SK-N-SH (cell line): ENCODE results near the gene USP31. TPM values are rescaled to one million over a fixed set of nuclear protein-coding genes. Genes with fewer than 3 reads are reported as not detected.

ENCODE experiments used
- CTCF ChIA-PET: fragments of 300-600, 350-600 bp; formaldehyde crosslinking; extraction: SDS; loops from one replicate; lab custom pipeline; 2021; lab: Yijun Ruan, JAX
- POLR2A ChIA-PET: fragments of 350-600 bp; sonication (Branson Sonifier 250); formaldehyde crosslinking; extraction: SDS; loops from one replicate; lab custom pipeline; 2020; ENCODE audit warnings: antibody characterized with exemption, inconsistent platforms; lab: Yijun Ruan, JAX
- DNase-seq: peaks from one replicate; pipeline ENCODE4 v3.0.0; 2012
- H2AFZ ChIP-seq: fragments of 200-600 bp; sonication (generic); 2 replicates; pipeline ENCODE4 v1.8.1; 2016; ENCODE audit warnings: antibody characterized with exemption, mild to moderate bottlenecking, low read depth
- H3F3A ChIP-seq: fragments of 200-600 bp; sonication (generic); replicated peaks from 2 replicates; pipeline ENCODE3; 2016; ENCODE audit warnings: antibody characterized with exemption, mild to moderate bottlenecking; ENCODE audit not compliant: insufficient read depth
- H3K27ac ChIP-seq, 2 experiments: fragments of 200-500 bp in 1 of 2; fragments of 200-600 bp in 1 of 2; sonication (Bioruptor generic) in 1 of 2; sonication (generic), shearing (Covaris generic) in 1 of 2; 2 replicates each; pipeline versions ENCODE4 v1.5.1 to v1.6.1; 2014 to 2016; ENCODE audit warnings: low read depth in 2 of 2, inconsistent platforms in 1 of 2, low read length in 1 of 2, mild to moderate bottlenecking in 1 of 2, mixed read lengths in 1 of 2
- H3K27me3 ChIP-seq: fragments of 200-600 bp; sonication (generic), shearing (Covaris generic); 2 replicates; pipeline ENCODE4 v1.6.1; 2016; ENCODE audit warnings: mixed run types; ENCODE audit not compliant: insufficient read depth
- H3K36me3 ChIP-seq, 2 experiments: fragments of 200-500 bp in 1 of 2; fragments of 200-600 bp in 1 of 2; sonication (Bioruptor generic) in 1 of 2; sonication (generic) in 1 of 2; replicated peaks in 1 of 2; 2 replicates each; pipeline versions ENCODE3 to v1.5.1; 2014 to 2016; ENCODE audit warnings: low read length in 1 of 2, mild to moderate bottlenecking in 1 of 2; ENCODE audit not compliant: insufficient read depth in 2 of 2, control insufficient read depth in 1 of 2
- H3K4me1 ChIP-seq, 2 experiments: fragments of 200-500 bp in 1 of 2; fragments of 200-600 bp in 1 of 2; sonication (Bioruptor generic) in 1 of 2; sonication (generic), shearing (Covaris generic) in 1 of 2; 2 replicates each; pipeline versions ENCODE4 v1.5.1 to v1.6.1; 2014 to 2016; ENCODE audit warnings: low read depth in 1 of 2, low read length in 1 of 2, mixed run types in 1 of 2; ENCODE audit not compliant: insufficient read depth in 2 of 2, control insufficient read depth in 1 of 2
- H3K4me2 ChIP-seq: fragments of 200-600 bp; sonication (generic), shearing (Covaris generic); 2 replicates; pipeline ENCODE4 v1.6.1; 2017; ENCODE audit warnings: mixed run types
- H3K4me3 ChIP-seq, 2 experiments: fragments of 200-500 bp in 1 of 2; fragments of 200-600 bp in 1 of 2; sonication (Bioruptor generic) in 1 of 2; sonication (generic), shearing (Covaris generic) in 1 of 2; 2 replicates each; pipeline versions ENCODE4 v1.5.1 to v1.8.1; 2014 to 2016; ENCODE audit warnings: low read depth in 2 of 2, inconsistent platforms in 1 of 2, low read length in 1 of 2, mild to moderate bottlenecking in 1 of 2, mixed read lengths in 1 of 2, moderate library complexity in 1 of 2
- H3K79me2 ChIP-seq: fragments of 200-600 bp; sonication (generic); 2 replicates; pipeline ENCODE4 v1.8.1; 2017; ENCODE audit warnings: mild to moderate bottlenecking; ENCODE audit not compliant: insufficient read depth
- H3K9ac ChIP-seq: fragments of 200-600 bp; sonication (generic); 2 replicates; pipeline ENCODE4 v1.6.1; 2017; ENCODE audit warnings: mixed run types
- H3K9me2 ChIP-seq: fragments of 200-600 bp; sonication (generic); 2 replicates; pipeline ENCODE4 v1.6.1; 2017; ENCODE audit warnings: mixed run types
- H3K9me3 ChIP-seq: fragments of 200-600 bp; sonication (generic); 2 replicates; pipeline ENCODE4 v1.6.1; 2017; ENCODE audit warnings: mixed run types, mild to moderate bottlenecking, moderate library complexity
- H4K20me1 ChIP-seq: fragments of 200-600 bp; sonication (generic); 2 replicates; pipeline ENCODE4 v1.6.1; 2017; ENCODE audit warnings: mild to moderate bottlenecking, mixed run types; ENCODE audit not compliant: insufficient read depth
- CHD2 ChIP-seq: fragments of 150-350 bp; IDR thresholded peaks from 2 replicates; pipeline ENCODE4 v1.6.1; 2018; ENCODE audit warnings: low read length; ENCODE audit not compliant: partially characterized antibody
- EP300 ChIP-seq, 2 experiments: IDR thresholded peaks; 2 replicates each; pipeline versions ENCODE4 v1.4.0 to v1.6.1; 2012; ENCODE audit warnings: borderline replicate concordance in 1 of 2, low read depth in 1 of 2, low read length in 1 of 2
- GABPA ChIP-seq: IDR thresholded peaks from 2 replicates; pipeline ENCODE4 v1.4.0; 2012; ENCODE audit warnings: low read depth, mild to moderate bottlenecking
- MXI1 ChIP-seq: IDR thresholded peaks from 2 replicates; pipeline ENCODE4 v1.6.1; 2012; ENCODE audit warnings: mild to moderate bottlenecking, low read depth, low read length, improper control_type of control experiment
- NFIC ChIP-seq: IDR thresholded peaks from 2 replicates; pipeline ENCODE4 v1.4.0; 2012; ENCODE audit warnings: borderline replicate concordance
- PBX3 ChIP-seq: IDR thresholded peaks from 2 replicates; pipeline ENCODE4; 2012
- POLR2AphosphoS5 ChIP-seq: IDR thresholded peaks from 2 replicates; pipeline ENCODE4 v1.6.1; 2012; ENCODE audit warnings: low read depth, low read length
- TCF12 ChIP-seq: IDR thresholded peaks from 2 replicates; pipeline ENCODE4 v1.4.0; 2012
- USF2 ChIP-seq: fragments of 150-350 bp; IDR thresholded peaks from 2 replicates; pipeline ENCODE4 v1.6.1; 2017; ENCODE audit warnings: antibody characterized with exemption, low read length, low read depth, borderline replicate concordance
- ZBTB33 ChIP-seq: IDR thresholded peaks from 2 replicates; pipeline ENCODE4 v1.4.0; 2012; ENCODE audit warnings: low read depth, borderline replicate concordance
- WGBS: methylation state at CpG from one replicate; pipeline ENCODE4 v1.1.6; 2017; ENCODE audit warnings: low lambda C conversion rate; 5-methylcytosine and 5-hydroxymethylcytosine counted together
- polyA plus RNA-seq, 3 experiments: library from polyadenylated mRNA; depleted of rRNA; stranded (reverse); fragments of >200 nt; gene quantifications; 2 replicates each; pipeline ENCODE4 v1.2.3, GENCODE V29; 2012

Gene USP31
- polyA plus RNA-seq, 1 of the 3 experiments (the other 2 are of a cell fraction), result 3.2 TPM

GRCh38 chr16:23119570-23119969, 29.7 kb downstream of the USP31 start:
- no peak overlapping the region for H3K4me3 ChIP-seq
- H3K27me3 ChIP-seq, result no peaks in the 10 kb centered on the region
- no peaks in the 10 kb centered on the region for H3K9me3 ChIP-seq
- no peaks in the 10 kb centered on the region for H3K9me2 ChIP-seq
- WGBS, result 19% methylated on average over 2 of the region's 2 CpGs
- peaks cover 98% of the 10 kb centered on the region for H3K79me2 ChIP-seq
- no peak for DNase-seq
- H3K36me3 ChIP-seq, result no peaks in the 10 kb centered on the region
- CTCF ChIA-PET, result interaction anchor here (1.4 kb wide), 1 partner anchor 64 kb away, joined by 3 read pairs; no protein-coding TSS in a partner anchor
- H3K9ac ChIP-seq, result no peak overlapping the region
- peak overlapping the region; percentile 60 to 62; a peak in 3 of 4 replicates for H3K27ac ChIP-seq
- H4K20me1 ChIP-seq, result peaks cover 31% of the 10 kb centered on the region; the same call in 1 of the 2 replicates
- H3F3A ChIP-seq, result peaks cover 10% of the 10 kb centered on the region
- H3K4me2 ChIP-seq, result peak overlapping the region; percentile 50; the same call in 1 of the 2 replicates
- POLR2A ChIA-PET, result no interaction called here
- peaks cover 6 to 22% of the 10 kb centered on the region in 2 experiments; a peak in 2 of 4 replicates for H3K4me1 ChIP-seq
- no peak overlapping the region for H2AFZ ChIP-seq
- TF ChIP-seq TCF12 (peak; percentile 78), ZBTB33 (no peak), EP300 (IDR thresholded peaks at IDR 0.05; ENCODE audit: borderline replicate concordance in 1 of 2, low read depth in 1 of 2, low read length in 1 of 2) (0 out of 4 replicates have a peak, but pooled peaks of 1 of the 2 experiments have one; percentile 22), PBX3 (peak; percentile 51), GABPA (no peak), USF2 (no peak), NFIC (peak; percentile 21; the same call in 1 of the 2 replicates), POLR2AphosphoS5 (0 out of 2 replicates have a peak, but pooled peaks have one; percentile 28)

GRCh38 chr16:23114131-23114904, 34.9 kb downstream of the USP31 start:
- Histone ChIP-seq H3K9ac (no peak overlapping the region), H3K9me3 (no peaks in the 10 kb centered on the region), H3K4me2 (no peak overlapping the region), H3K9me2 (no peaks in the 10 kb centered on the region), H3K27ac (no peak overlapping the region), H3K79me2 (peaks cover 91% of the 10 kb centered on the region), H2AFZ (no peak overlapping the region), H3K27me3 (no peaks in the 10 kb centered on the region), H4K20me1 (peaks cover 15% of the 10 kb centered on the region), H3F3A (no peaks in the 10 kb centered on the region), H3K4me3 (no peak overlapping the region), H3K4me1 (peaks cover 0 to 4% of the 10 kb centered on the region in 2 experiments; a peak in 1 of 4 replicates), H3K36me3 (no peaks in the 10 kb centered on the region)
- no peak for DNase-seq
- CTCF ChIA-PET, result interaction anchor here (0.6 kb wide), 2 partner anchors 36 to 1981 kb away, joined by 3 read pairs; no protein-coding TSS in a partner anchor
- WGBS, result 94% methylated on average over 7 of the region's 7 CpGs
- no peak for TF ChIP-seq MXI1
- no peak for TF ChIP-seq CHD2
- POLR2A ChIA-PET, result interaction anchor here (0.6 to 0.7 kb wide), 2 partner anchors 304 to 335 kb away, joined by 3 to 5 read pairs; no protein-coding TSS in a partner anchor
